ENCODE results near the gene TDRD5.
"Not testable (repeated sequence)": the region's sequence is repeated elsewhere in the genome, so short reads cannot be mapped to it uniquely, and the experiment has no call there.

Gene TDRD5

GRCh38 chr1:179599623-179600249 is 8.1 kb downstream of the TDRD5 start:
- no peak for DNase-seq

DNA sequence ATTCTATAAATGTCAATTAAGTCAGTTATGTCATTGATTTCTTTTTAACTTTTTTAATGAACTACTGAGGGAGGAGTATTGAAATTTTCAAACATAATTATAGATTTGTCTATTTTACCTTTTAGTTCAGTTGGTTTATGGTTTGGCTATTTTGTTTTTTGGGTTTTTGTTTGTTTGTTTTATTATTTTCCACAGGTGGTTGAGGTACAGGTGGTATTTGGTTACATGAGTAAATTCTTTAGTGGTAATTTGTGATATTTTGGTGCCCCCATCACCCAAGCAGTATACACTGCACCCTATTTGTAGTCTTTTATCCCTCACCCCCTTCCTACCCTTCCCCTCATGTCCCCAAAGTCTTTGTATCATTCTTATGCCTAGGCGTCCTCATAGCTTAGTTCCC is 9.5 kb downstream of the TDRD5 start:
- DNase-seq: no peak

- no peak for DNase-seq
Measured at GRCh38 chr1:179612361-179612760, 20.7 kb downstream of the TDRD5 start.

DNA sequence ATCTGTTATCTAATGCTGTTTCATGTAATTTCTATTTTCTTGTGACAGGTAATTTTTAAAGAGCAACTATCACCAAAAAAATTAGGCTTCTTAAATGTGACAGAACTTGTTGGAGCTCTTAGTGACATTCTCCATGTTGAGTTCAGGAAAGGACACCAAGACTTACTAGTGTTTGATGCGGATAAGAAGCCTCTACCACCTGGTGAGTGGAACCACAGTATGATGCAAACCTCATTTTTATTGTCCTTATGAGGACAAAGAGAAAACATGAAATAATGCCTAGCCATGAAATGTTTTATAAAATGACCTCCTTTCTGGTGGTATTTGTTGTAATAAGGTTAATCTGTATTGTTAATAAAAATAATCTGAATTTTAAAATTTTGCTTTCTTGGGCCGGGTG is 39.1 kb downstream of the TDRD5 start:
- no peak for DNase-seq

DNA sequence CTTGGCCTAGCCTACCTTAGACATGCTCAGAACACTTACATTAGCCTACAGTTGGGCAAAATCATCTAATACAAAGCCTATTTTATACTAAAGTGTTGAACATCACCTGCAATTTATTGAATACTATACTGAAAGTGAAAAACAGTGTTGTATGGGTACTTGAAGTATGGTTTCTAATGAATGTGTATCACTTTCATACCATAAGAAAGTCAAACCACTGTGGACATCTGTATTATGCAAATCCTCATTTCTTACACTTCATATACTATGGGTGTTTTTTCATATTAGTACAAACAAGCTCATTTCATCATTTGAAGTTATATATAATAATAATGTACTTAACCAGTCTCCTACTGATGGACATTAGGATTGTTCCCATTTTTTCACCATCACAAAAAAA is 41.2 kb downstream of the TDRD5 start:
- DNase-seq: no peak

- DNase-seq: no peak
Measured at GRCh38 chr1:179637211-179637860, 45.7 kb downstream of the TDRD5 start.

- DNase-seq: no peak
Measured at GRCh38 chr1:179661018-179661417, 69.4 kb downstream of the TDRD5 start.

DNA sequence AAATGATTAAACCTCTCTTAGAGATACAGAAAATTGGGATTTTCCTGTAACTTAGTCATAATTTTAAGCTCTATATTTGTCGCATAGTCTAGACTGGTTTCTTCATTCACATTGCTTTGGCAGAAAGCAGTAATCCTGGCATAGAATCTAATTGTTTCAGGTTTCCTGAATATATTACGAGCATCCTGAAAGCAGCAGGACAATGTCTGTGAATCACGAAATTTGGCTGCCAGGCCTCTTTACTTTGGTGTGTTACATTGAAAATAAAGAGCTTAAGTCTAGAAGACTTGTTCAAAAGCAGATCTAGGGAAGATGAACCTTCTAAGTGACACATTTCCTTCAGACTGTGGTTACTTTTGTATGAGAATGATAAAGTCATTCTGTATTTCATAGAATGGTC is 72.2 kb downstream of the TDRD5 start:
- no peak for DNase-seq

DNA sequence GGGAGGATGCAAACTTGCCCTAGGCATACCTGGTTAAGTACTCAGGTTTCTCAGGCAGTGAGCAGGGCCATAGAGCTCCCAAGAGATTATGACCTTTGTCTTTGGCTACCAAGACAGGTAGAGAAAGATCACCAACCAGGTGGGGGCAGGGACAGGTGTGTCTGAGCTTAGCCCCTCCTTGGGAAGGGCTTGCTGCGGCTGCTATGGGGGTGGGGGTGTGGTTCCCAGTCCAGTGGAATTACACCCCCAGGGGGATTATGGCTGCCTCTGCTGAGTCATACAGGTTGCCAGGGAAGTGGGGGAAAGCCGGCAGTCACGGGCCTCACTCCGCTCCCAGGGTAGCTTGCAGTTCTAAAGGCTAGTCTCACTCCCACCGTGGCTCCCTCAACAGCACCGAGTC is 86.2 kb downstream of the TDRD5 start:
- no peak for DNase-seq

- DNase-seq: not testable (repeated sequence)
Measured at GRCh38 chr1:179694530-179694929, 102.9 kb downstream of the TDRD5 start.

DNA sequence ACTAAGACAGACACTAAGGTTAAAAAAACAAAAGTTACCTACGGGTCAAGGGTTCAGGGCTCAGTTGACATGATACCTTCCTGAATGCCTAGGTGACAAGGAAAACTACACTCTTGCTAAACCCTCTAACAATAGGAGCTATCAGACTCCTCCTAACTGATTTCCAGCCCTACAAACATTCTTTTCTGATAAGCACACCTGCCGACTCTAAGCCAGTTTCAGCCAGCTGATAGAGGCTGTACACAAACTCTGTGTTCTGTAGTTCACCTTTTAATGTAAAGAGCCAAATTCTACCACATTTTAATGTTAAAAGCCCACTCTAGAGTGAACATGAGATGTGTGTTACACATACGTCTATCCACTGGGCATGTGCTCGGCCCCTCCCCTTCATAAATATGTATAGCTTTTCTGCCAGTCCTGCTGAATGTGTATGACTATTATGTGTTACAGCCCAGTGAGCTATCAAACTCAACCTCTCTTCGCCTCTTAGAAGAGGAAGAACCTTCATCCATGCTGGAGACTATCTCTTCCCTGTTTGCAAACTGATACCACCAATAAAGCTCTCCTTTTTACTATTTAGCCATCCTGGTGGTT is 111.4 kb downstream of the TDRD5 start:
- DNase-seq: no peak

DNA sequence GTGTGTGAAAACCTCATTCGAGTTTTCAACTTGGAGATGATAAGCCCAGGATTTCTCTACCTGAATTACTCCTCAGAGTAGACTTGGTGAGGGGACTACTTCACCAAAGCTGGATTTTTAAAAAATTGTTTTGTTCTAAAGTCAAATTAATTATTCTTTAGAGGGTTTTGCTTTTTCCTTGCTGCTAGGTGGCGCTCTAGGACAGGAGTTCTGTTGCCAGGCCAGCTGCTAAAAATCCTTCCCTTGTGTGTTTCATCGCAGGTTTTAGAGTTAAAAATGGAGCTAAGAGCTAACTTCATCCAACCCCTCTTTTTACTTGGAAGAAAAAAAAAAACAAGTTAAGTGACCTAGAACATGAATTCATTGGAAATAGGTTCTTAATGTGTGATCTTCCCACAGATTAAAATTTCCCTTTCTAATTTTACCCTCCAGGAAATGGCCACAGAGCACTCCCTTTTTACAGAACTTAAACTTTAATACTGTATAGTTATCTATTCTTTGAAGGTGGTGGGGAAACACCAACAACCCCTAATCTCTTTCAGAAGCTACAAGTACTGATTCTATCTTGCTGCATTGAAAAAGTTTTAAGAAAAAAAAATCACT is 114.8 kb downstream of the TDRD5 start:
- DNase-seq: peak; percentile 54

DNA sequence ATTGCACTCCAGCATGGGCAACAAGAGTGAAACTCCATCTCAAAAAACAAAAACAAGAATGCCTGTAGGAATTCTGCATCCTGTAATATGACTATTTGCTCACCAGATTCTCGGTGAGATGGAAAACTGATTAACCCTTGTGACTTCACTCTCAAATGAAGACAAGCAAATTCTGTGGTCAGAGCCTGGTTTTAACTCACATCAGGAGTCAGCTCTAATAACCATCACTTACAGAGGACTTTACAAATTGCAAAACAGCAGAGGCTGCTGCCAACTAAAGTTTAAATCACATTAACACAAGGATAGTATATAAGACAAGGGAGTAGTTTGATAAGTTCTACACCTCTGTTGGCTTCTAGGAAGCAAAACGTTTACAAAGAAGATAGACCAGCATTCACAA is 115.8 kb downstream of the TDRD5 start:
- no peak for DNase-seq

GRCh38 chr1:179708434-179709195 is 117.0 kb downstream of the TDRD5 start:
- DNase-seq: no peak

GRCh38 chr1:179709841-179710329 is 118.3 kb downstream of the TDRD5 start:
- DNase-seq: no peak

GRCh38 chr1:179714159-179714558 is 122.5 kb downstream of the TDRD5 start:
- DNase-seq: no peak

GRCh38 chr1:179714623-179715022 is 123.0 kb downstream of the TDRD5 start:
- DNase-seq: no peak

- DNase-seq: no peak
Measured at GRCh38 chr1:179719272-179719671, 127.6 kb downstream of the TDRD5 start.

GRCh38 chr1:179728271-179728670 is 136.6 kb downstream of the TDRD5 start:
- no peak for DNase-seq

DNA sequence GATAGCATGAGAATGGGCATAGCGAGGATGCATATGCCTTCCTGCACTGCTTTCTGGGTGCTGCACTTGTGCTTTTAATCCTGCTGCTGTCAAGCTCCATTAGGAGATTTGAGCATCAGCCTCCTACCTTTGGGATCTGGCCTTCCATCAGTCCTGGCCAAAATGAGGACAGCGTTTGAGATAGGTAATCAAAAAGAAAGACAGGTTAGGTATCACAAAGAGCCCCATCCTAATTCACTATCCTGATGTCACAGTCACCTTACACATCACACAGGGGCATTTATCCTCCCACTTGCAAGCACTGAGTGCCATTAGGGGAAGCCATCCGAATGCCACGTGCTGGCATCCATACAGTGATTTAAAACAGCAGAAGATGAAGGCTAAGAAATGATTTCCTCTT is 138.2 kb downstream of the TDRD5 start:
- DNase-seq: no peak

- DNase-seq: no peak
Measured at GRCh38 chr1:179731643-179732042, 140.0 kb downstream of the TDRD5 start.

Measured in stimulated activated CD4-positive, alpha-beta T cell treated with anti-CD3 and anti-CD28 coated beads, Interleukin-1b, Interleukin-23, amount 100 ng/mL, for 48 hours (primary cell).